ENCODE results near the gene TULP4.

DNA sequence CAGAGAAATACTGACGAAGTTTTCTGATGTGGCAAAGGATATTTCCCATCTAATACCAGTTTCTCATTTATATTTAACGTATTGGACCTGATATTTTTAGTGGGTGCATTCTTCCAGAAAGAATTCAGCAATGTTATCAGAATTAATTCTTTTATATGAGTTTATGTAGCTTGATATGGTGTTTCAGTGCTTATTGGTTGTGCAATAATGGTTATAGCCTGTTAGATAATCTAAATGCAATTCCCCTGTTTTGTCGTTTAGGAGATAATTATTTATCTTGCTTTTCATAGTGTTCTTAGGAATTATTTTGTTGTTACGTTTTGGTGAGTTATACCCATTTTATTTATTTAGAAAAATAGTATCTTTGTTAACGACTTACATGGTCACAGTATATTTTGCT, 196.2 kb downstream of the TULP4 start:
- TF ChIP-seq, protein P1, sequence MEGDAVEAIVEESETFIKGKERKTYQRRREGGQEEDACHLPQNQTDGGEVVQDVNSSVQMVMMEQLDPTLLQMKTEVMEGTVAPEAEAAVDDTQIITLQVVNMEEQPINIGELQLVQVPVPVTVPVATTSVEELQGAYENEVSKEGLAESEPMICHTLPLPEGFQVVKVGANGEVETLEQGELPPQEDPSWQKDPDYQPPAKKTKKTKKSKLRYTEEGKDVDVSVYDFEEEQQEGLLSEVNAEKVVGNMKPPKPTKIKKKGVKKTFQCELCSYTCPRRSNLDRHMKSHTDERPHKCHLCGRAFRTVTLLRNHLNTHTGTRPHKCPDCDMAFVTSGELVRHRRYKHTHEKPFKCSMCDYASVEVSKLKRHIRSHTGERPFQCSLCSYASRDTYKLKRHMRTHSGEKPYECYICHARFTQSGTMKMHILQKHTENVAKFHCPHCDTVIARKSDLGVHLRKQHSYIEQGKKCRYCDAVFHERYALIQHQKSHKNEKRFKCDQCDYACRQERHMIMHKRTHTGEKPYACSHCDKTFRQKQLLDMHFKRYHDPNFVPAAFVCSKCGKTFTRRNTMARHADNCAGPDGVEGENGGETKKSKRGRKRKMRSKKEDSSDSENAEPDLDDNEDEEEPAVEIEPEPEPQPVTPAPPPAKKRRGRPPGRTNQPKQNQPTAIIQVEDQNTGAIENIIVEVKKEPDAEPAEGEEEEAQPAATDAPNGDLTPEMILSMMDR (conservative IDR thresholded peaks at IDR 0.05; ENCODE audit: low read length) = no peak
- no peak for TF ChIP-seq EZH2phosphoT487 (IDR thresholded peaks at IDR 0.05; ENCODE audit: borderline replicate concordance)

Measured in Loucy (cell line).